A549 treated with RU486 at 1 μM for 4 hours (cell line): ENCODE measurements around the gene CRYAA. TPM values are rescaled to one million over a fixed set of nuclear protein-coding genes. Genes with fewer than 3 reads are reported as not detected.

Source experiments
- total RNA-seq: library from RNA; stranded (reverse); fragments of 200-300 nt; extraction: Qiagen RNA extraction; gene quantifications from 5 replicates; pipeline ENCODE4 v1.2.3, GENCODE V29; 2022; ENCODE audit warnings: low read depth

The CRYAA gene
- total RNA-seq = not detected in 5 replicates

DNA sequence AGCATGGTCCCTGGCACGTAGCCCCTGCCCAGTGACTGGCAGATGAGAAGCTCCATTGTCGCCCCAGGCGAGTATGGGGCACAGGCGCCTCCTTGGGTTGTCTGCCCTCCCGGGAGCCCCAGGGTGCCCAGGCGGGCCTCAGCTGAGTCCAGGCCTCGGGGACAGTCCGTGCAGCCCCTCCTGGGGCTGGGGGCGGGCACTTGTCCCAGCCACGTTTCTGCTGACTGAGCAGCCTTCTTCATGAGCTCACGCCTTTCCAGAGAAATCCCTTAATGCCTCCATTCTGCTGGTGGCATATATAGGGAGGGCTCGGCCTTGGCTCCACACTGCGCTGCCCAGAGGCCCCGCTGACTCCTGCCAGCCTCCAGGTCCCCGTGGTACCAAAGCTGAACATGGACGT is at the start of gene CRYAA:
Gene CRYAA (plus strand): TSS at position 301 of the 400 bp plus-strand sequence. CDS start 92 bp downstream, at position 393.

Other genes with a start within 250 kb of the CRYAA start
- not detected in 5 replicates for gene ERVH48-1, start 243.4 kb upstream of the CRYAA start, total RNA-seq
- 4.3 to 7.1 TPM (median 5.7 TPM) in 5 replicates for gene PKNOX1, start 194.4 kb upstream of the CRYAA start, total RNA-seq
- 10.3 to 13.0 TPM (median 11.4 TPM) in 5 replicates for gene CBS, start 93.2 kb upstream of the CRYAA start, total RNA-seq
- 49.4 to 101 TPM (median 63.1 TPM) in 5 replicates for gene U2AF1, start 61.4 kb upstream of the CRYAA start, total RNA-seq